Caco-2 (cell line): Measurements from ENCODE around the gene STAB1. TPM values are rescaled to one million over a fixed set of nuclear protein-coding genes. Genes with fewer than 3 reads are reported as not detected.

Experiments used
- BruUV-seq: library from RNA; stranded (reverse); fragments of 400-500 nt; replicated peaks from 2 replicates; lab custom pipeline; 2021; lab: Mats Ljungman, UMichigan
- CTCF ChIA-PET: fragments of 300-600 bp; sonication (Branson Sonifier 250); formaldehyde crosslinking; loops from one replicate; lab custom pipeline; 2022; ENCODE audit warnings: antibody characterized with exemption; lab: Charles Lee
- POLR2A ChIA-PET: fragments of 300-600 bp; sonication (Branson Sonifier 250); formaldehyde crosslinking; loops from one replicate; lab custom pipeline; 2022; ENCODE audit warnings: antibody characterized with exemption; lab: Charles Lee
- DNase-seq, 2 experiments: peaks; one replicate each; pipeline versions ENCODE4 v3.0.0 to v3.0.0-alpha.2; 2020 to 2022
- H3K27me3 ChIP-seq: replicated peaks from 2 replicates; pipeline ENCODE4 v1.6.0; 2011; ENCODE audit warnings: low read length; ENCODE audit not compliant: control insufficient read depth, insufficient read depth
- H3K36me3 ChIP-seq: 2 replicates; pipeline ENCODE4 v1.5.1; 2011; ENCODE audit warnings: low read length; ENCODE audit not compliant: control insufficient read depth, insufficient read depth
- H3K4me1 ChIP-seq: fragments of 250-450 bp; sonication (Bioruptor Pico); 2 replicates; pipeline ENCODE4 v1.5.1; 2020; ENCODE audit warnings: mild to moderate bottlenecking
- H3K4me3 ChIP-seq: 2 replicates; pipeline ENCODE4 v1.5.1; 2011; ENCODE audit warnings: low read depth, mild to moderate bottlenecking, control low read depth, low read length
- H3K9me3 ChIP-seq: fragments of 250-450 bp; sonication (Bioruptor Pico); 2 replicates; pipeline ENCODE4 v1.5.1; 2020; ENCODE audit warnings: mild to moderate bottlenecking, moderate library complexity
- H3K27ac Mint-ChIP-seq: one replicate; pipeline ENCODE4 v1.8.0; 2022; ENCODE audit warnings: mixed read lengths; ENCODE audit not compliant: unreplicated experiment
- H3K27me3 Mint-ChIP-seq: one replicate; pipeline ENCODE4 v1.8.0; 2022; ENCODE audit warnings: mixed read lengths; ENCODE audit not compliant: insufficient read depth, unreplicated experiment
- H3K36me3 Mint-ChIP-seq: one replicate; pipeline ENCODE4 v1.8.0; 2022; ENCODE audit warnings: mild to moderate bottlenecking, mixed read lengths; ENCODE audit not compliant: insufficient read depth, unreplicated experiment
- H3K4me1 Mint-ChIP-seq: one replicate; pipeline ENCODE4 v1.8.0; 2022; ENCODE audit warnings: low read depth, mixed read lengths; ENCODE audit not compliant: unreplicated experiment
- H3K4me3 Mint-ChIP-seq: one replicate; pipeline ENCODE4 v1.8.0; 2022; ENCODE audit warnings: mild to moderate bottlenecking, moderate library complexity, mixed read lengths; ENCODE audit not compliant: unreplicated experiment
- H3K9me3 Mint-ChIP-seq: one replicate; pipeline ENCODE4 v1.8.0; 2022; ENCODE audit warnings: mixed read lengths; ENCODE audit not compliant: unreplicated experiment
- intact Hi-C: fragments of 100-400 bp; cut with micrococcal nuclease; formaldehyde crosslinking; loops from one replicate; pipeline ENCODE4 v1.10.0; 2022; ENCODE audit not compliant: unreplicated experiment
- total RNA-seq: library from RNA; stranded (reverse); gene quantifications from 2 replicates; pipeline ENCODE4 v1.2.3, GENCODE V29; 2022
- TF ChIP-seq, protein P1 (sequence below), 2 experiments: fragments of 200-600 bp in 1 of 2; IDR thresholded peaks; 1 replicate in 1 of 2; 2 replicates in 1 of 2; pipeline versions ENCODE4 v1.5.1 to v1.8.0; 2011 to 2022; ENCODE audit warnings: antibody characterized with exemption in 1 of 2, control low read depth in 1 of 2, inconsistent platforms in 1 of 2, low read depth in 1 of 2, low read length in 1 of 2, mild to moderate bottlenecking in 1 of 2, moderate library complexity in 1 of 2; ENCODE audit not compliant: insufficient read depth in 1 of 2, severe bottlenecking in 1 of 2, unreplicated experiment in 1 of 2

STAB1 gene
- total RNA-seq, 1 experiment from 2014 or later, result 0.39 TPM

GRCh38 chr3:52521488-52521824, 26.3 kb downstream of the STAB1 start:
- Histone ChIP-seq H3K9me3 (no peaks in the 10 kb centered on the region), H3K27me3 (no peaks in the 10 kb centered on the region), H3K4me1 (no peaks in the 10 kb centered on the region; the same call in 1 of the 2 replicates), H3K4me3 (no peak overlapping the region), H3K36me3 (peaks cover 2% of the 10 kb centered on the region; the same call in 1 of the 2 replicates)
- no peaks in the 10 kb centered on the region for H3K4me1 Mint-ChIP-seq
- H3K27me3 Mint-ChIP-seq, result no peaks in the 10 kb centered on the region
- H3K27ac Mint-ChIP-seq, result no peak overlapping the region
- intact Hi-C loops, result no loop called here
- no peak overlapping the region for H3K4me3 Mint-ChIP-seq
- DNase-seq, result no peak
- BruUV-seq, result no TSS peak
- TF ChIP-seq, protein P1, sequence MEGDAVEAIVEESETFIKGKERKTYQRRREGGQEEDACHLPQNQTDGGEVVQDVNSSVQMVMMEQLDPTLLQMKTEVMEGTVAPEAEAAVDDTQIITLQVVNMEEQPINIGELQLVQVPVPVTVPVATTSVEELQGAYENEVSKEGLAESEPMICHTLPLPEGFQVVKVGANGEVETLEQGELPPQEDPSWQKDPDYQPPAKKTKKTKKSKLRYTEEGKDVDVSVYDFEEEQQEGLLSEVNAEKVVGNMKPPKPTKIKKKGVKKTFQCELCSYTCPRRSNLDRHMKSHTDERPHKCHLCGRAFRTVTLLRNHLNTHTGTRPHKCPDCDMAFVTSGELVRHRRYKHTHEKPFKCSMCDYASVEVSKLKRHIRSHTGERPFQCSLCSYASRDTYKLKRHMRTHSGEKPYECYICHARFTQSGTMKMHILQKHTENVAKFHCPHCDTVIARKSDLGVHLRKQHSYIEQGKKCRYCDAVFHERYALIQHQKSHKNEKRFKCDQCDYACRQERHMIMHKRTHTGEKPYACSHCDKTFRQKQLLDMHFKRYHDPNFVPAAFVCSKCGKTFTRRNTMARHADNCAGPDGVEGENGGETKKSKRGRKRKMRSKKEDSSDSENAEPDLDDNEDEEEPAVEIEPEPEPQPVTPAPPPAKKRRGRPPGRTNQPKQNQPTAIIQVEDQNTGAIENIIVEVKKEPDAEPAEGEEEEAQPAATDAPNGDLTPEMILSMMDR (IDR thresholded peaks at IDR 0.05; ENCODE audit: insufficient read depth in 1 of 2, low read depth in 1 of 2, low read length in 1 of 2, severe bottlenecking in 1 of 2, unreplicated experiment in 1 of 2), result no peak
- H3K36me3 Mint-ChIP-seq, result peaks cover 18% of the 10 kb centered on the region
- POLR2A ChIA-PET, result no interaction called here
- CTCF ChIA-PET, result no interaction called here
- no peaks in the 10 kb centered on the region for H3K9me3 Mint-ChIP-seq

DNA sequence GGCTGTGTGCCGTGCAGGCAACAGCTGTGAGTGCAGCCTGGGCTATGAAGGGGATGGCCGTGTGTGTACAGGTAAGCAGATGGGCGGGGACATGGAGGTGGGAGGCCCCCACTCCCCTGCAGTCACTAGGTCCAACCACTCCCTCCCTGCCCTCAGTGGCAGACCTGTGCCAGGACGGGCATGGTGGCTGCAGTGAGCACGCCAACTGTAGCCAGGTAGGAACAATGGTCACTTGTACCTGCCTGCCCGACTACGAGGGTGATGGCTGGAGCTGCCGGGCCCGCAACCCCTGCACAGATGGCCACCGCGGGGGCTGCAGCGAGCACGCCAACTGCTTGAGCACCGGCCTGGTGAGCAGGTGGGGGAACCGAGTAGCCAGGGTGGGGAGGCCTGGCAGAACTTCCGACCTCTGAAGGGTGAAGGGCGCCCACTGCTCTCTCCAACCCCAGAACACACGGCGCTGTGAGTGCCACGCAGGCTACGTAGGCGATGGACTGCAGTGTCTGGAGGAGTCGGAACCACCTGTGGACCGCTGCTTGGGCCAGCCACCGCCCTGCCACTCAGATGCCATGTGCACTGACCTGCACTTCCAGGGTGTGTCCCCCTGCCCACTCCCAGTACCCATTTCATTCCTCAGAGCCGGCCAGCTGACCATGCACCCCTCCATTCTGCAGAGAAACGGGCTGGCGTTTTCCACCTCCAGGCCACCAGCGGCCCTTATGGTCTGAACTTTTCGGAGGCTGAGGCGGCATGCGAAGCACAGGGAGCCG, 26.9 kb downstream of the STAB1 start:
- peaks cover 4% of the 10 kb centered on the region; the same call in 1 of the 2 replicates for H3K4me1 ChIP-seq
- no peak overlapping the region for H3K4me3 Mint-ChIP-seq
- no peaks in the 10 kb centered on the region for H3K9me3 Mint-ChIP-seq
- TF ChIP-seq, protein P1 (IDR thresholded peaks at IDR 0.05; ENCODE audit: insufficient read depth in 1 of 2, low read depth in 1 of 2, low read length in 1 of 2, severe bottlenecking in 1 of 2, unreplicated experiment in 1 of 2), result no peak
- no peak overlapping the region for H3K4me3 ChIP-seq
- H3K9me3 ChIP-seq, result no peaks in the 10 kb centered on the region
- no peaks in the 10 kb centered on the region for H3K4me1 Mint-ChIP-seq
- no peaks in the 10 kb centered on the region for H3K27me3 ChIP-seq
- BruUV-seq, result no TSS peak
- intact Hi-C loops, result no loop called here
- H3K36me3 ChIP-seq, result peaks cover 2% of the 10 kb centered on the region
- CTCF ChIA-PET, result interaction anchor here (0.5 kb wide), 1 partner anchor 47 kb away, joined by 3 read pairs; no protein-coding TSS in a partner anchor
- no peak overlapping the region for H3K27ac Mint-ChIP-seq
- H3K27me3 Mint-ChIP-seq, result no peaks in the 10 kb centered on the region
- H3K36me3 Mint-ChIP-seq, result peaks cover 24% of the 10 kb centered on the region
- POLR2A ChIA-PET, result no interaction called here
- DNase-seq, result no peak

DNA sequence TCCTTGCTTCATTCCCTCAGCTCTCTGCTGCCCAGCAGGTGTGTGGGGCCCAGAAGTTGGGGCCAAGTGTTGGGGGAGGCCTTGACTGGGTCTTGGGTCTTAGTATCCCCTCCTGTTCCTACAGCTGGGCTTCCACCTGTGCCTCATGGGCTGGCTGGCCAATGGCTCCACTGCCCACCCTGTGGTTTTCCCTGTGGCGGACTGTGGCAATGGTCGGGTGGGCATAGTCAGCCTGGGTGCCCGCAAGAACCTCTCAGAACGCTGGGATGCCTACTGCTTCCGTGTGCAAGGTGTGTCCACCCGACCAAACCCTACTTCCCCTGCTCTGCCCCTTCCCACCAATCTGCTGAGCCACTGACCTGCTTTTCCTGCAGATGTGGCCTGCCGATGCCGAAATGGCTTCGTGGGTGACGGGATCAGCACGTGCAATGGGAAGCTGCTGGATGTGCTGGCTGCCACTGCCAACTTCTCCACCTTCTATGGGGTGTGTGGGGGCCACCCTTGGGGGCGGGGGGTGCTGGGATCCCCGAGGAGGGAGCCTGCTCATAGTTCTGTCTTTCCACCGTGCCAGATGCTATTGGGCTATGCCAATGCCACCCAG, 27.6 kb downstream of the STAB1 start:
- no peaks in the 10 kb centered on the region for H3K4me1 Mint-ChIP-seq
- POLR2A ChIA-PET, result no interaction called here

More for the DNA sequence above, 27.6 kb downstream of the STAB1 start:
- DNase-seq, result no peak
- Mint-ChIP-seq H3K9me3 (no peaks in the 10 kb centered on the region), H3K27me3 (no peaks in the 10 kb centered on the region), H3K36me3 (peaks cover 31% of the 10 kb centered on the region), H3K27ac (no peak overlapping the region), H3K4me3 (no peak overlapping the region)
- H3K4me3 ChIP-seq, result no peak overlapping the region
- H3K4me1 ChIP-seq, result peaks cover 5% of the 10 kb centered on the region; the same call in 1 of the 2 replicates
- CTCF ChIA-PET, result no interaction called here
- no peaks in the 10 kb centered on the region for H3K9me3 ChIP-seq
- TF ChIP-seq, protein P1 (IDR thresholded peaks at IDR 0.05; ENCODE audit: insufficient read depth in 1 of 2, low read depth in 1 of 2, low read length in 1 of 2, severe bottlenecking in 1 of 2, unreplicated experiment in 1 of 2), result no peak
- no TSS peak for BruUV-seq
- intact Hi-C loops, result no loop called here
- no peaks in the 10 kb centered on the region for H3K27me3 ChIP-seq
- H3K36me3 ChIP-seq, result peaks cover 2% of the 10 kb centered on the region
